Stimulated activated memory B cell treated with anti-CD40 and anti-IgM and Interleukin-4, amounts not matched to agents 10 μg/mL and 1 μg/mL and 100 μg/mL, for 72 hours (primary cell): Measurements from ENCODE around the gene GALNT17.
"Not testable (repeated sequence)": the region's sequence is repeated elsewhere in the genome, so short reads cannot be mapped to it uniquely, and the experiment has no call there.

Experiments
- ATAC-seq: fragments of 150-1000 bp; cut with Tn5 transposase; 2 replicates; pipeline ENCODE4 v1.10.0; 2021
- H3K27ac Mint-ChIP-seq: one replicate; pipeline ENCODE4 v1.8.0; 2022; ENCODE audit warnings: mild to moderate bottlenecking, mixed read lengths
- H3K27me3 Mint-ChIP-seq: one replicate; pipeline ENCODE4 v1.8.0; 2022; ENCODE audit warnings: mixed read lengths
- H3K36me3 Mint-ChIP-seq: one replicate; pipeline ENCODE4 v1.8.0; 2022; ENCODE audit warnings: mixed read lengths
- H3K4me1 Mint-ChIP-seq: one replicate; pipeline ENCODE4 v1.8.0; 2022; ENCODE audit warnings: mixed read lengths
- H3K4me3 Mint-ChIP-seq: one replicate; pipeline ENCODE4 v1.8.0; 2022; ENCODE audit warnings: mild to moderate bottlenecking, moderate library complexity, mixed read lengths
- H3K9me3 Mint-ChIP-seq: one replicate; pipeline ENCODE4 v1.8.0; 2022; ENCODE audit warnings: mixed read lengths

GALNT17 gene

DNA sequence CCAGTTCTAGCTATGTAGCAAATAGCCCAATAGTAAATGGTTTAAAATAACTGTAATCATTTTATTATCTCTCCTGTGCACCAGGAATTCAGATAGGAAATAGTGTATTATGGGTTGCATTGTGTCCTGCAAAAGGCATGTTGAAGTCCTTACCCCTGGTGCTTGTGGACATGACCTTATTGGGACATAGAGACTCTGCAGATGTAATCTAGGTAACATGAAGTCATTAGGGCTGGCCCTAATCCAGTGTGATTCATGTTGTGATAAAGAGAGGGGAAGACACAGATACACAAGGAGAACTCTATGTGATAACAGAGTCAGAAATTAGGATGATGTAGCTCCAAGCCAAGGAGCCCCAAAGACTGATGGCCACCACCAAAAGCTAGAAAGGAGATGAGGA lies 462.8 kb downstream of the GALNT17 start:
- Mint-ChIP-seq H3K36me3 (no peaks in the 10 kb centered on the region), H3K27me3 (no peaks in the 10 kb centered on the region), H3K4me1 (no peaks in the 10 kb centered on the region), H3K9me3 (peaks cover 11% of the 10 kb centered on the region), H3K4me3 (no peak overlapping the region), H3K27ac (no peak overlapping the region)
- ATAC-seq, result no peak

DNA sequence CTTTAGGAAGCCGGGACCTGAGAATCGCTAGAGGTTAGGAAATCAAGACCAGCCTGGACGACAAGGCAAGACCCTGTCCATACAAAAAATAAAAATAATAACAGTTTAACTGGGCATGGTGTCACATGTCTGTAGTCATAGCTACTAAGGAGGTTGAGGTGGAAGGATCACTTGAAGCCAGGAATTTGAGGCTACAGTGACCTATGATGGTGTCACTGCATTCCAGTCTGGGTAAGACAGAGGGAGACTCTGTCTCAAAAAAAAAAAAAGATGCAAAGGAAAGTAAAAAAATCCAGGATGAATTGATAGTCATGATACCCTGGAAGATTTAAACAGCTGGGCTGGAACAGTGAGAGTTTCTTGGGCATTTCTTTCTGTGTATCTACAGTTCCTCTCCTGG lies 463.2 kb downstream of the GALNT17 start:
- no peak overlapping the region for H3K27ac Mint-ChIP-seq
- peaks cover 11% of the 10 kb centered on the region for H3K9me3 Mint-ChIP-seq
- H3K36me3 Mint-ChIP-seq, result no peaks in the 10 kb centered on the region
- ATAC-seq, result no peak
- H3K27me3 Mint-ChIP-seq, result no peaks in the 10 kb centered on the region
- H3K4me3 Mint-ChIP-seq, result no peak overlapping the region
- no peaks in the 10 kb centered on the region for H3K4me1 Mint-ChIP-seq

DNA sequence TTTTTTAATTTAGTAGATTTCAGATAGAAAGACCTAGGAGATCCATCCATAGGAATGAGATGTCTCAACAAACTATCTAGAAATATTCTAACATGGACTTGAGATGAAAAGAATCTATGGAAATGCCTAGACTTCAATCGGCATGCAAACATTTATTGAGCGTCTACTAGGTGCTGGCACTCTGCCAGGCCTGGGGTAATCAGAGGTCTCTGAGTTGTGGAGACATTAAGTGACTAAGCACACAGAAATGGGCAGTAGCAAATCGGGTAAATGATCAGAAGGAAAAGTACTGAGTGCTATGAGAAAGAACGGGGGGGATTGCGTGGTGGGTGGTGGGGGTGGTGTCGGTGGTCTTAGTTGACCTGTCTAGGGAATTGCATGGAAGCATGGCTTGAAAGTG lies 466.6 kb downstream of the GALNT17 start:
- Mint-ChIP-seq H3K27me3 (no peaks in the 10 kb centered on the region), H3K4me3 (no peak overlapping the region), H3K4me1 (no peaks in the 10 kb centered on the region), H3K9me3 (peaks cover 15% of the 10 kb centered on the region), H3K27ac (no peak overlapping the region), H3K36me3 (no peaks in the 10 kb centered on the region)
- no peak for ATAC-seq

DNA sequence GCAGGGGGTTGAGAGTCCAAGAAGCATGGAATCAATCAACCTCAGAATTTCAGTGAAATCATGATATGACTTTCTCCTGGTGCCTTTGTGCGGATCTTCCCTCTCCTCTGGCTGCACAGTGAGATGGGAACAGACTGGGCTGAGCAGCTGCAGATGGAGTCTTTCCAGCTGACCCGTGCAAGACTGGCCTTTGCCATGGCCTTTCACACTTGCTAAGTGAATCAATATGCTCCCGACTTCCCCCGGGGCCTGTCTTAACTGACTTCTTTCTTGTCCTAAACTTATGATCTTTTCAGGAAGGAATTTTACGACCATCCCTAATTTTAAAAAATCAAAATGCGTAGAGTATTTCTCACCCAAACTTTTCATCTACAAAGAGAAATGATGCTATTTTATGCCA lies 469.9 kb downstream of the GALNT17 start:
- no peak for ATAC-seq
- Mint-ChIP-seq H3K4me3 (no peak overlapping the region), H3K4me1 (no peaks in the 10 kb centered on the region), H3K27me3 (no peaks in the 10 kb centered on the region), H3K9me3 (peaks cover 10% of the 10 kb centered on the region), H3K36me3 (no peaks in the 10 kb centered on the region), H3K27ac (no peak overlapping the region)

DNA sequence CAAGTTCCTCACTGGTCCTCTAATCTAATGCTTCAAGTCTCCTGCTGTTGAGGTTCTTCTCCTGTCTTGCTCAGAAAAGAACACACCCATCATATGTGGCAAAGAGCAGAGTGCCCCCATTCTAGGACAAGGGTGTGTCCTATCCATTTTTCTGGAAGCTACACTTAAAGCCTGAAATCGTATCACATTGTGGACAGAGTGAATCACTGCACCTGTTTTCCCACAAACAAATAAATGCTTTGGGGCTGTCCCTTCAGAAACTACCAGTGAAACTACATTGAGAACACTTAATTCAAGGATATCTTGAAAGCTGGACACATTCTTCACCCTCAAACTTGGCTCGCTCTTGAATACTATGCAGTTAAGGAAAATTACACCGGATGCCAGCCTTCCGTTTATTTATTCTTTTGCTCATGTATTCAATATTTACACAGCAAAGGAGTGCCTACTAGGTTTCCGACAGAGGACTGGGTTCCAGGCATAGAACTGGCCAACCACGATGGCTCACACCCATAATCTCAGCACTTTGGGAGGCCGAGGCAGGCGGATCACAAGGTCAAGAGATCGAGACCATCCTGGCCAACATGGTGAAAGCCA lies 473.0 kb downstream of the GALNT17 start:
- ATAC-seq, result no peak
- H3K36me3 Mint-ChIP-seq, result no peaks in the 10 kb centered on the region
- no peak overlapping the region for H3K27ac Mint-ChIP-seq
- no peak overlapping the region for H3K4me3 Mint-ChIP-seq
- H3K4me1 Mint-ChIP-seq, result no peaks in the 10 kb centered on the region
- no peaks in the 10 kb centered on the region for H3K27me3 Mint-ChIP-seq
- H3K9me3 Mint-ChIP-seq, result peaks cover 19% of the 10 kb centered on the region

DNA sequence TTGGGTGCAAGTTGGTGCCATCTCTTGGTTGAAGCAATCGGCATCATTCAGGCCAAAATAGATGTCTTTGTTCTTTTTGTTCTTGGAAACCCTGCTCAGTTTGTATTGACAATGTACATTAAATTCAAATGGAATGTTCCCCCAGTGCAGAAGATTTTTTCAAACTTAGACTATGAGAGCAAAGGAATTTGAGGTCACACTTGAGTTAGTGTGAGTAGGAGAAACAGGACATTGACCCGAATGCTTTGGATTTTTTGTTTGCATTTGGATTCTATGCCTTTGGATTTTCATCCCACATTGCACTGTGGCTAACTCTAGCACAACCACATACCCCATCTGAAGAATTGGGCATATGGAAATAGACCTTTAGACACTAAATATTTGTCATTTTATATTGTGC lies 480.0 kb downstream of the GALNT17 start:
- H3K27ac Mint-ChIP-seq, result no peak overlapping the region
- no peak for ATAC-seq
- no peaks in the 10 kb centered on the region for H3K36me3 Mint-ChIP-seq

DNA sequence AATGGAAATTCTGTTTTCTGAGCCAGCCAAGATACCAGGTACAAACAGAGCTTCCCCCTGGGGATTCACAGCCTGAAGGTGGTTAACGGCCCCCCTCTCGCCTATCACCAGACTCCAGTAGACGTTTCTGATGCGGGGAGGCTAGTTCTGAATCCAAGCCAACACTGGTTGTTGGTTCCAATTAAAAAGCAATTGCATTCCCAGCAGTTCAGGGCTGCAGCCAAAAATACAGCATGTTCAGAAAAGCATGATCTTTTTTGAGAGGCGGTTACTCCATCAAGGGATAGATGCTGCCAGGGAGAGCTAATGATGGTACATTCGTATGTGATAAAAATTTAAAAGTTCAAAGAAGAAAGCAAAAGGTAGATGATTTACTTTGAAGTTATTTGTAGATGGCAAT lies 481.0 kb downstream of the GALNT17 start:
- Mint-ChIP-seq H3K27me3 (no peaks in the 10 kb centered on the region), H3K9me3 (peaks cover 17% of the 10 kb centered on the region), H3K4me3 (no peak overlapping the region), H3K4me1 (peaks cover 8% of the 10 kb centered on the region), H3K36me3 (no peaks in the 10 kb centered on the region), H3K27ac (no peak overlapping the region)
- no peak for ATAC-seq

More for the DNA sequence above, 480.0 kb downstream of the GALNT17 start:
- Mint-ChIP-seq H3K9me3 (peaks cover 20% of the 10 kb centered on the region), H3K4me3 (no peak overlapping the region), H3K27me3 (no peaks in the 10 kb centered on the region), H3K4me1 (peaks cover 8% of the 10 kb centered on the region)

DNA sequence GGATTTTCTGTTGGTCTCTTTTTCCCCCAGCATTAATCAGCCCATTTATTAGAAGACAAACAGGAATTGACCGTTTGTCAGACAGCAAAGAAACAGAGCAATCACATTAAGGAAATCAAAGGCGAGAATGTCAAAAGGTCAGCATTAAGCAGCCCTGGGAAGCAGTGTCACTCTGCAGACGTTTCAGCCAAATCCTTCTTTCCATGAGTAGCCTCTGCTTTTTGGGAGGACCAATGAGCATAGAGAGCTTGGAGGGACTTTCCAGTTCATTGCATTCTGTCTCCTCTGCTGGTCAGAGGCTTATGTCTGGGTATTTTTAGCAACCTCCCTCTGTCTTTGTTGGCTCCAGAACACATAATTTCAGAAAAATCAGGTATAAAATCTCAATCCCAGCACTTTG lies 481.4 kb downstream of the GALNT17 start:
- peaks cover 18% of the 10 kb centered on the region for H3K9me3 Mint-ChIP-seq
- no peak for ATAC-seq
- H3K4me3 Mint-ChIP-seq, result no peak overlapping the region
- no peak overlapping the region for H3K27ac Mint-ChIP-seq
- H3K4me1 Mint-ChIP-seq, result peaks cover 8% of the 10 kb centered on the region
- no peaks in the 10 kb centered on the region for H3K36me3 Mint-ChIP-seq
- H3K27me3 Mint-ChIP-seq, result no peaks in the 10 kb centered on the region

DNA sequence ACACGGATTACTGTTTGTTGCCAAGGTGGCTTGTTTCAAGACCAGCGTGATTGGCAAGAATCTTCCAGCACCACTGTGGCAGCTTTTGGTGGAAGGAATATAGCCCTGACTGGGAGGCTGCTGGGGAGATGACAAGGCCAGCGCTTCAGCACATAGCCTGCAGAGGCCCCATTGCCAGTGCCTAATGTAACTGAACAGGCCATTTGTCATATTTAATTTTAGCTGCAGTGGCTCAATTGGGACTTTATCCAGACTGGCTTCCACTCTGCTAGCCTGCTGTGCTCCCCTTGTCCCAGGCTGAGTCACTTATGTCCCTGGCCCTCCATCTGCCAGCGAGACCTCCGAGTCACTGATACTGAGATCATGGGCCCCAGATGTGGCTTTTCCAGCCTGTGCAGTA lies 483.1 kb downstream of the GALNT17 start:
- ATAC-seq, result no peak
- Mint-ChIP-seq H3K27me3 (no peaks in the 10 kb centered on the region), H3K27ac (no peak overlapping the region), H3K36me3 (no peaks in the 10 kb centered on the region), H3K9me3 (peaks cover 20% of the 10 kb centered on the region), H3K4me1 (peaks cover 8% of the 10 kb centered on the region), H3K4me3 (no peak overlapping the region)

DNA sequence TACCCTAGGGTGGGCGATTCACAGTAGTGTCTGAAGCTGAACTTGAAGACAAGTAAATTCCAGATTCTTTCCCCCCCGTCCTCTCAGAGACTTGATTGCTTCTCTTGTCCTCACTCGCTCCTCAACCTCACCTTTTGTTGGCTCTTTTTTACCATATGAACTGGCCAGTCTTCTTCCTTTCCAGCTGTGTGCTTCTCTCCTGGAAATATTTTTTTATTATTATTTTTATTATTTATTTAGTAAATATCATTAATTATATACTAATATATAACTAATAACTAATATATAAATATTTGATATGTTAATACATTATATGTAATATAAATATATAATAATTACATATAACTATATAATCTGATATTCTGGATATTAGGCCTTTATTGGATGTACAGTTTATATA lies 484.3 kb downstream of the GALNT17 start:
- H3K4me1 Mint-ChIP-seq, result peaks cover 8% of the 10 kb centered on the region
- peaks cover 18% of the 10 kb centered on the region for H3K9me3 Mint-ChIP-seq
- no peak for ATAC-seq
- H3K27ac Mint-ChIP-seq, result no peak overlapping the region
- H3K36me3 Mint-ChIP-seq, result no peaks in the 10 kb centered on the region
- no peaks in the 10 kb centered on the region for H3K27me3 Mint-ChIP-seq
- H3K4me3 Mint-ChIP-seq, result no peak overlapping the region

DNA sequence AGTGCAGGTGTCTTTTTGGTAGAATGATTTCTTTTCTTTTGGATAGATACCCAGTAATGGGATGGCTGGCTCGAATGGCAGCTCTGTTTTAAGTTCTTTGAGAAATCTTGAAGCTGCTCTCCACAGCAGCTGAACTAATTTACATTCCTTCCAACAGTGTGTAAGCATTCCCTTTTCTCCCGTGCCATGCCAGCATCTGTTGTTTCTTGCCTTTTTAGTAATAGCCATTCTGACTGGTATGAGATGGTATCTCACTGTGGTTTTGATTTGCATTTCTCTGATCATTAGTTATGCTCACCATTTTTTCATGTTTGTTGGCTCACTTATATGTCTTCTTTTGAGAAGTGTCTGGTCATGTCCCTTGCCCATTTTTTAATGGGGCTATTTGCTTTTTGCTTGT lies 486.3 kb downstream of the GALNT17 start:
- peaks cover 8% of the 10 kb centered on the region for H3K4me1 Mint-ChIP-seq
- H3K4me3 Mint-ChIP-seq, result no peak overlapping the region
- no peaks in the 10 kb centered on the region for H3K27me3 Mint-ChIP-seq
- H3K36me3 Mint-ChIP-seq, result no peaks in the 10 kb centered on the region
- no peak overlapping the region for H3K27ac Mint-ChIP-seq
- no peak for ATAC-seq
- peaks cover 18% of the 10 kb centered on the region for H3K9me3 Mint-ChIP-seq

DNA sequence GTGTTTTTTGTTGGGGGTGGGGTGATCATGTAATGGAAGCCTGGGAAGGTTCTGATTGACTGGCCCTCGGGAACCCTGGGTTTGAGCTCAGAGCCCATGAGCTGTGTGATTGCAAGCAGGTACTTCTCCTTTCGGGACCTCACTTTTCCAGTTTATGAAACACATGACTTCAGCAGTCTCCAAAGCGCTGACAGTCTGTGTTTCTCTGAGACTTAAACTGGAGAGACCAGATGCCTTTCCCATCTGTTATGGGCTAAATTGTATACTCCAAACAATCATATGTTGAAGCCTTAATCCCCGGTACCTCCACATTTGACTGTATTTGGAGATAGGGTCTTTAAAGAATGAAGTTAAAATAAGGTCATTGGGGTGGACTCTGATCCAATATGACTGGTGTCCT lies 493.6 kb downstream of the GALNT17 start:
- H3K27ac Mint-ChIP-seq, result no peak overlapping the region
- no peaks in the 10 kb centered on the region for H3K4me1 Mint-ChIP-seq
- no peak overlapping the region for H3K4me3 Mint-ChIP-seq
- no peaks in the 10 kb centered on the region for H3K36me3 Mint-ChIP-seq
- no peak for ATAC-seq
- H3K9me3 Mint-ChIP-seq, result peaks cover 10% of the 10 kb centered on the region
- H3K27me3 Mint-ChIP-seq, result no peaks in the 10 kb centered on the region

DNA sequence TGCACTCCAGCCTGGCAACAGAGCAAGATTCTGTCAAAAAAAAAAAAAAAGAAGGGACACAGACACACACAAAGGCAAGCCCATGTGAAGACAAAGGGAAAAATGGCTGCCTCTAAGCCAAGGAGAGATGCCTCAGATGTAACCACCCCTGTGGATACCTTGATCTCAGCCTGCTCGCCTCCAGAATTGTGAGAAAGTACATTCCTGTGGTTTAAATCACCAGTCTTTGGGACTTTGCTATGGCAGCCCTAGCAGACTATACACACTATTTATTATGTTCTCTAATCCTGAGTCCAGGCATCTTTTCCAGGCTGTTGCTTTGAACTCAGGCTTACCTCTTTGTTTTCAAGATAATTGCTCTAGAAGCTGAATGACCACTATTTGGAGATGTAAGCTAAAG lies 494.3 kb downstream of the GALNT17 start:
- H3K9me3 Mint-ChIP-seq, result peaks cover 9% of the 10 kb centered on the region
- H3K36me3 Mint-ChIP-seq, result no peaks in the 10 kb centered on the region
- no peak overlapping the region for H3K4me3 Mint-ChIP-seq
- H3K4me1 Mint-ChIP-seq, result no peaks in the 10 kb centered on the region
- ATAC-seq, result no peak
- H3K27ac Mint-ChIP-seq, result no peak overlapping the region
- H3K27me3 Mint-ChIP-seq, result no peaks in the 10 kb centered on the region

DNA sequence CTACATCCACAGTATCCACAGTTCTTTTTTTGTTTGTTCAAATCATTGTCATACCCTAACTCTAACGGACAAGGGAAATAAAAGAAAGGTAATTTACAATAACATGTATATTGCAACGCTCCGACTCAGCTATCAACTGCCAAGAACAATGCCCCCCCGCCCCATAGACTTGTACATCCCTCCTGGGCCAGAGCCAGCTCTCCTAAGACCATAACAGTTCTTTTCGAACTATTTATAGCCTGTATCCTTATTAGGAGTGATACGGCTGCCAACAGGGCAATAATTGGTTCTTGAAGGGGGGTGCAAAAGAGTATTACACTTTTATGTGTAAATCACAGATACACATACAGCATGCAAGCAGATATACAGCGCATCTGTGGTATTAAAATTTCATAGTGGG lies 495.7 kb downstream of the GALNT17 start:
- ATAC-seq, result no peak
- Mint-ChIP-seq H3K9me3 (peaks cover 8% of the 10 kb centered on the region), H3K27ac (no peak overlapping the region), H3K4me1 (no peaks in the 10 kb centered on the region), H3K4me3 (no peak overlapping the region), H3K27me3 (no peaks in the 10 kb centered on the region), H3K36me3 (no peaks in the 10 kb centered on the region)

DNA sequence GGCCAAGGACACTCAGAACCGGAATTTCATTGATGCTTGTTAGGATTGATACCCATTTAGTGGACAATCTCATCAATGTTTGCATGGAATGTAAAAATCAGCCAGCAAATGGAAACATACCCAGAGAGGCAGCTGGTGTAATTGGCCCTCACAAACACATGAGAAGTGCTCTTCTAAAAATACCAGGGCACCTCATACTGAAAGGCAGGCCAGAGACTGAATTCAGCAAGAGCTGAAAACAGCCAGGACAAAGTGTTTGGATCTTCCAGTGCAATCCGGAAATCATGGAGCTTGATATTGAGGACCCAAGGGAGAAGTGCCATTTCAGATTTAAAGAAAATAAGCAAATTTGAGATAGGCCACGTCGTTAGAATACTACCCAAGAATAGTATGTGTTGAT lies 498.6 kb downstream of the GALNT17 start:
- Mint-ChIP-seq H3K27ac (no peak overlapping the region), H3K36me3 (no peaks in the 10 kb centered on the region), H3K4me3 (no peak overlapping the region), H3K9me3 (peaks cover 3% of the 10 kb centered on the region), H3K27me3 (no peaks in the 10 kb centered on the region), H3K4me1 (no peaks in the 10 kb centered on the region)
- no peak for ATAC-seq

DNA sequence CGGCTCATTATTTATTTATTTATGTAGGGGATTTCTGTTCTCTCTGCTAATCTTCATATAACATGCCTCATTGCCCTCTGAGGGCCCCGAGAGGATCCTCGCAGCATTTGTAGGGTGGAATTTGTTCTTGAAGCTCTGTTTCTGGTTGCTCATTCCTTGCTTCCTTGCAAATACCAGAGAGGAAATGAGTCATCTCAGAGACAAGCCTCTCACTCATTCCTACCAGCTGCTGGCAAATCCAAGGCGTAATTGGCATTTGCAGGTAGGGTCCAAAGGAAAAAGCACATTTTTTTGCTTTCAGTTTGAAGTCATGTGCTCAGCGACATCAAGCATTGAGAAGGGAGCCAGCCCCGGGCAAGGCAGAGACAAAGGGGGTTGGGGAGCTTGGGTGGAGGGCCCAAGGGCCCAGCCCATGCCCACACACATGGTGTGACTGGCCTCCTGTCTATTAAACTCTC lies 501.6 kb downstream of the GALNT17 start:
- no peak for ATAC-seq
- Mint-ChIP-seq H3K4me3 (no peak overlapping the region), H3K9me3 (peaks cover 9% of the 10 kb centered on the region), H3K27ac (no peak overlapping the region), H3K27me3 (no peaks in the 10 kb centered on the region), H3K4me1 (no peaks in the 10 kb centered on the region), H3K36me3 (no peaks in the 10 kb centered on the region)

DNA sequence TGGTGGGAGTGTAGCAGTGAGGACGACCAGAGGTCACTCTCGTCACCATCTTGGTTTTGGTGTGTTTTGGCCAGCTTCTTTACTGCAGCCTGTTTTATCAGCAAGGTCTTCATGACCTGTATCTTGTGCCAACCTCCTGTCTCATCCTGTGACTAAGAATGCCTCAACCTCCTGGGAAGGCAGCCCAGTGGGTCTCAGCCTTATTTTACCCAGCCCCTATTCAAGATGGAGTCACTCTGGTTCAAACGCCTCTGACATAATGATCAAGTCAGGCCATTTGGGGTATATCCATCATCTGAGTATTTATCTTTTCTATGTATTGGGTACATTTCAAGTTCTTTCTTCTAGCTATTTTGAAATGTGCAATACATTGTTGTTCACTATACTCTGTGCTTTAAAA lies 503.9 kb downstream of the GALNT17 start:
- not testable (repeated sequence) for H3K27me3 Mint-ChIP-seq, H3K9me3 Mint-ChIP-seq, H3K4me1 Mint-ChIP-seq, H3K27ac Mint-ChIP-seq, H3K4me3 Mint-ChIP-seq, ATAC-seq, H3K36me3 Mint-ChIP-seq
